Measurements from ENCODE around the gene CLCN5.

DNA sequence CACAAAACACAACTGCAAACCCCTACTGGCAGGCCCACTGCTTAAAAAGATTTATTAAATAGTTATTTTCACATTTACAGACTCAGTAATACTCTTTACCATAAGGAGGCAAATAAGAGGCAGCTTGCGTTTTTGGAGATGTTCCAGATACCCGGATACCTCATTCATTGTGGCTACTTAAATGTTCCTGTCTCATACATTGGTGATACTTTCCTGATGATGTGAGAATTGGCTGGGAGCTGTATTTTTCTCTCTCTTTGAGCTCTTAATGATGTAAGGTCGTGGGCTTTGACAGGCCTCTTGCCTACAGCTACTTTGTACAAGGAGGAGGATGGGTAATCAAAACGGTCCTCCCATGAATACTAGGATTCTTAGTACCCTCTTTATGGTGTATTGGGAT lies 176.9 kb downstream of the CLCN5 start:
- TF ChIP-seq, protein P1, sequence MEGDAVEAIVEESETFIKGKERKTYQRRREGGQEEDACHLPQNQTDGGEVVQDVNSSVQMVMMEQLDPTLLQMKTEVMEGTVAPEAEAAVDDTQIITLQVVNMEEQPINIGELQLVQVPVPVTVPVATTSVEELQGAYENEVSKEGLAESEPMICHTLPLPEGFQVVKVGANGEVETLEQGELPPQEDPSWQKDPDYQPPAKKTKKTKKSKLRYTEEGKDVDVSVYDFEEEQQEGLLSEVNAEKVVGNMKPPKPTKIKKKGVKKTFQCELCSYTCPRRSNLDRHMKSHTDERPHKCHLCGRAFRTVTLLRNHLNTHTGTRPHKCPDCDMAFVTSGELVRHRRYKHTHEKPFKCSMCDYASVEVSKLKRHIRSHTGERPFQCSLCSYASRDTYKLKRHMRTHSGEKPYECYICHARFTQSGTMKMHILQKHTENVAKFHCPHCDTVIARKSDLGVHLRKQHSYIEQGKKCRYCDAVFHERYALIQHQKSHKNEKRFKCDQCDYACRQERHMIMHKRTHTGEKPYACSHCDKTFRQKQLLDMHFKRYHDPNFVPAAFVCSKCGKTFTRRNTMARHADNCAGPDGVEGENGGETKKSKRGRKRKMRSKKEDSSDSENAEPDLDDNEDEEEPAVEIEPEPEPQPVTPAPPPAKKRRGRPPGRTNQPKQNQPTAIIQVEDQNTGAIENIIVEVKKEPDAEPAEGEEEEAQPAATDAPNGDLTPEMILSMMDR (IDR thresholded peaks at IDR 0.05) = no peak
- no peak for TF ChIP-seq POLR2A (IDR thresholded peaks at IDR 0.05)

All from Peyer's patch (tissue), 4 donors.